GM20000 (cell line): ENCODE data around the gene CPA5.

Experiments
- DNase-seq: peaks from one replicate; pipeline ENCODE4 v3.0.0; 2012; ENCODE audit warnings: low spot score
- TF ChIP-seq, protein P1 (sequence below): IDR thresholded peaks from 2 replicates; pipeline ENCODE4 v1.5.1; 2012; ENCODE audit warnings: mild to moderate bottlenecking, control low read depth; ENCODE audit errors: extremely low read depth, missing control alignments

Gene CPA5

DNA sequence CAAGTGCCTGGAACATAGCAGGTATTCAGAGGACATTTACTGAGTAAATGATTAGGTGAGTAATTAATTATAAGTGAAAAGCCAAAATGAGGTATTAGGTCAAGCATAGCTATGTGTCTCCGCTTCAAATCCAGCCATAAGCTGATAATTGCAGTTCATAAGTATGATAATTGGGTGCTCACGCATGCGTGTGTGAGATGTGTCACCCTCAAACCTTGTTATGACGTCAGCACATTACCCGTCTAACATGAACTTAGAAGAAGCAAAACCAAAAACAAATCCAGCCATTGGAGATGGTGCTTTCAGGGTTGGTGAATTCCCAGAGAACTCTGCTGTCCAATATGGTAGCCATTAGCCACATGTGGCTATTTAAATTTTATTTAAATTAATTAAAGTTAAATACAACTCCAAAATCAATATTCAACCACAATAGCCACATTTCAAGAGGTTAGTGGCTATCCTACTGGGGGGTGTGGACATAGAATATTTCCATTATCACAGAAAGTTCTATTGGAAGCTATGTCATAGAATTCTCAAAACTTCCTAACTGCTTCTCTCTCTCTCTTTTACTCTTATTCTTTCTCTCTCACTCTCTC lies at the start of gene CPA5:
TSS of gene CPA5 (plus strand) at position 546 of the 596 bp plus-strand sequence. CDS start 1,670 bp downstream, outside the sequence.
- TF ChIP-seq, protein P1, sequence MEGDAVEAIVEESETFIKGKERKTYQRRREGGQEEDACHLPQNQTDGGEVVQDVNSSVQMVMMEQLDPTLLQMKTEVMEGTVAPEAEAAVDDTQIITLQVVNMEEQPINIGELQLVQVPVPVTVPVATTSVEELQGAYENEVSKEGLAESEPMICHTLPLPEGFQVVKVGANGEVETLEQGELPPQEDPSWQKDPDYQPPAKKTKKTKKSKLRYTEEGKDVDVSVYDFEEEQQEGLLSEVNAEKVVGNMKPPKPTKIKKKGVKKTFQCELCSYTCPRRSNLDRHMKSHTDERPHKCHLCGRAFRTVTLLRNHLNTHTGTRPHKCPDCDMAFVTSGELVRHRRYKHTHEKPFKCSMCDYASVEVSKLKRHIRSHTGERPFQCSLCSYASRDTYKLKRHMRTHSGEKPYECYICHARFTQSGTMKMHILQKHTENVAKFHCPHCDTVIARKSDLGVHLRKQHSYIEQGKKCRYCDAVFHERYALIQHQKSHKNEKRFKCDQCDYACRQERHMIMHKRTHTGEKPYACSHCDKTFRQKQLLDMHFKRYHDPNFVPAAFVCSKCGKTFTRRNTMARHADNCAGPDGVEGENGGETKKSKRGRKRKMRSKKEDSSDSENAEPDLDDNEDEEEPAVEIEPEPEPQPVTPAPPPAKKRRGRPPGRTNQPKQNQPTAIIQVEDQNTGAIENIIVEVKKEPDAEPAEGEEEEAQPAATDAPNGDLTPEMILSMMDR, result no peak
- no peak for DNase-seq

GRCh38 chr7:130296221-130296951 lies 48.2 kb upstream of the CPA5 start:
- TF ChIP-seq, protein P1, result no peak
- no peak for DNase-seq

GRCh38 chr7:130297628-130298543 lies 46.7 kb upstream of the CPA5 start:
- TF ChIP-seq, protein P1, result no peak
- DNase-seq, result no peak

DNA sequence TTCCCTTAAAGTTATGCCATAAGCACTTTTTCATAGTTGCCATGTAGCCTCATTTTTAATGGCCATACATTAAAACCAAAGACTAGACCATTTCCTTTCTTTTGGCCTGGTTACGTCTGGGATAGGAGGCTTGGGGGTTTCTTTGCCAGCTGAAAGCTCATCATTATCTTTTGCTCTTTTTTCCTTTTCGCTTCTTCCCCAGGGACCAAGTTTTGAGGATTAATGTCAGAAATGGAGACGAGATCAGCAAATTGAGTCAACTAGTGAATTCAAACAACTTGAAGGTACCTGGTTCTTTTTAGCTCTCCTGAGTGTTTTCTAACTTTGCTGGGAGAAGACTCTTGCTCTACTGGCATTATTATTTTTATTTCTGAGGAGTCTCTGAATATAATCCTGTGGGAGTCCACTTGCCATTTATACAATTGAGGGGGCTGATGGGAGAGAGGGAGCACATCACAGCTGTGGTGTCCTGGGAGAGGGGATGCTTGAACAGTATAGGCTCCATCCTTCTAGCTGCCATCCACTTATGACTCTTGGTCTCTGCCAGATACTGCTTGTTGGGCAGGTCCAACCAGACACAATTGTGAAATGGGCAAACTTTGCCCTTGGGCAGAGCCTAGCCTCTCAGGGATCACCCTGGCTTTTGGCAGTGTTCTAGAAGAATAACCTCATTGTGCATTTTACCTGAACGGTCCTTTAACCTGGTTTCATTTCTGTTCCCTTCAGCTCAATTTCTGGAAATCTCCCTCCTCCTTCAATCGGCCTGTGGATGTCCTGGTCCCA lies 45.9 kb upstream of the CPA5 start:
- DNase-seq, result no peak
- TF ChIP-seq, protein P1, result no peak

- TF ChIP-seq, protein P1, result no peak
- DNase-seq, result no peak
Observed at GRCh38 chr7:130299866-130300265, 44.8 kb upstream of the CPA5 start.

DNA sequence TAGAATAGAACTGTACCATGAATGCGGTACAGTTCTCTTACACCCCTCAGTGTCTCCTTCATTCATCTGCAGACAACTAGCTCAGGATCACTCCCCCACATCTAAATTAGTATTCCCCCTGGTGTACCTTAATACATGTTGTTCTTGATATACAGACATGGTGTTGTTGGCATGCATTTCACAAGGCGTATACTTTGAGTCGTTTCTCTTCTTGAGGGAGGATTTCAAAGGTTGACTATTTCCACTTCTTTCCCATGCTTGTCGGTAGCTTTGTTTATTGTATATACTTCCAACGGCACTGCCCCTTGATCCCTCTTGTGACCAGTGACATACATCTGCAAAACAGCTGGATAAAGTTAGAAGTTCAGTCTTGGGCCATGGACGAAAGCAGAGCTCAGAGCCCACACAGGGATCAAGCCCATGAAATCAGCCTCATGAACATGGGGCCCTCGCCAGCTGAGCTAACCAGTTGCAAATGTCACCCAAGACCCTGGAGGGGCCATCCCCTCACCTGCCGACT lies 43.1 kb upstream of the CPA5 start:
- no peak for DNase-seq
- TF ChIP-seq, protein P1, result no peak
